GM19043 (cell line): ENCODE results near the gene SPC24.
"Not testable (repeated sequence)": the region's sequence is repeated elsewhere in the genome, so short reads cannot be mapped to it uniquely, and the experiment has no call there.

Experiments used
- ATAC-seq: cut with Tn5 transposase; IDR thresholded peaks from one replicate; pipeline ENCODE4 v1.9.1; 2021; ENCODE audit warnings: low read depth; ENCODE audit not compliant: unreplicated experiment

SPC24 gene

DNA sequence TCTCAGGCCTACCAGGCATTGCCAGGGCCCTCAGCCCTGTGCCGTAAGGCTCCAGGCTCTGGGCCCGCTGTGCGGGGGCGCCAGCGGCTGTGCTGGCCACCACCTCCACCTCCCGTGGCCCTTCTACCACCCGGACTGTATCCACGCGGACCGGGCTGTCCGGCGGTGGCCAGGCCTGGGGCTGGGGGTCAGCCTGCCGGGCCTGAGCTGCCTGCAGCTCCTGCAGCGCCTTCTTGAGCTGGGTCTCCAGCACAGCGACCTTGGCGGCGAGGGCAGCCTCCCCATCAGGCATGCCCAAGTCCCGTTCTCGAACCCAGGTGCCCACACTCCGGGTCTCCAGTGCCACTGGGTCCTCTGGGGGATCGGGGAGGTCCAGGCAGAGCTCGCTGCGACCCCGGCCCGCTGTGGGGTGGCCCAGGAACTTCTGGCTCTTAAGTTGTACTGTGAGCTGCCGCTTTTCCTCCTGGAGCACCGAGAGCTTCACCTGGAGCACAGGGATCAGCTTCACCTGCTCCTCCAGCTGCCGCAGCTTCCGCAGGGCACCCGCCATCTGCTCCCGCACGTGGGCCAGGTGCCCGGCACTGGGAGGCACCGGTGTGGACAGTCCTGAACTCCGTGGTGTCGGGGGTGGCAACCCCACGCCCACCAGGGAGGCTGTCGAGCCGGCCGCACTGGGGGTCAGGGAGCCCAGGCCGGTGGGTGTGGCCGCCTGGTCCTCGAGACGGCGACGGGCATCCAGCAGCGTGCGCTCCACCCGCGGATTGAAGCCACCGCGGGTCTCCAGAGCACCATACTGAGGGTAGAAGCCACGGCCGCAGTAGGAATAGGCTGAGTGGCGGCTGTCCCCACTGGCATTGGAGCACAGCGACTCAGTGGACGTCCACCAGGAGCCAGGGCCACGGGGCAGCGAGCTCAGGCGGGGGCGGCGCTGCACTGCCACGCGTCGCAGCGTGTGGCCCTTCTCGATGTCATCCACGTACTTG, 37.7 kb upstream of the SPC24 start:
- ATAC-seq: no peak

GRCh38 chr19:11191934-11192333, 36.4 kb upstream of the SPC24 start:
- no peak for ATAC-seq

DNA sequence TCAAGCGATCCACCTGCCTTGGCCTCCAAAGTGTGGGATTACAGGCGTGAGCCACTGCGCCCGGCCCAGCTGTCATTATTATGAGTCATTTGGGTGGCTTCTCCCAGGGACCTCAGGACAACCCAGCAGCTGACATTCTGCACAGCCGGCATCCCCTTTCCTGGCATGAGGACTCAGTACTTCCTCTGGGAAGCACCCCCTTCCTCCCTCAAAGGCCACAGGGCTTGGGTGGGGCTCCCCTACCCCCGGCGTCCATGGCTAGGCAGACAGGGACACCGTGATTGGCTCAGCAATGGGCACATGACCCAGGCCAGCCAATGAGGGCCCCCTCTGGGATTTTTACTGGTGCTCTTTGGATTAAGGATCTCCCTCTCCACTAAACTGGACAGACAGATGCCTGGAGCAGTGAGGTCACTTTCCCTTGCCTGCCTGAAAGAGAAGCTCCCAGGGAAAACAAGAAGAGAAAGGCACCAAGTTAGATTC, 35.7 kb upstream of the SPC24 start:
- ATAC-seq: no peak

GRCh38 chr19:11190501-11190900, 34.9 kb upstream of the SPC24 start:
- ATAC-seq: no peak

DNA sequence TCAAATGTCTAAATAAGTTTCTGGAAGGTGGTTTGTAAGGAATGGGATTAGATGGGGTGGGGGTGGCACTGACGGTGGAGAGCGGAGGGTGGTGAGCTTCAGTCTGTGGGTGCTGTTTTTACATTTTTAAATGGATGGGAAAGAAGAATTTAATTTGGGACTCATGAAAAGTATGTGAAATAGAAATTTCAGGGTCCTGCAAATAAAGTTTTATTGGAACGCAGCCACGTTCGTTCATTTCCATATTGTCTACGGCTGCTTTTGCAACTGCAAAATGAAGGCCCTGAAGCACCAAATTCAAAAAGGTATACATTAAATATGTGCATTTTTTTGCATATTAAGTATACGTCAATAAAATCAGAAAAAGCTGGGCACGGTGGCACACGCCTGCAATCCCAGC, 31.9 kb upstream of the SPC24 start:
- ATAC-seq: no peak

- ATAC-seq: no peak
These were observed 27.4 kb upstream of the SPC24 start for GRCh38 chr19:11182994-11183393.

DNA sequence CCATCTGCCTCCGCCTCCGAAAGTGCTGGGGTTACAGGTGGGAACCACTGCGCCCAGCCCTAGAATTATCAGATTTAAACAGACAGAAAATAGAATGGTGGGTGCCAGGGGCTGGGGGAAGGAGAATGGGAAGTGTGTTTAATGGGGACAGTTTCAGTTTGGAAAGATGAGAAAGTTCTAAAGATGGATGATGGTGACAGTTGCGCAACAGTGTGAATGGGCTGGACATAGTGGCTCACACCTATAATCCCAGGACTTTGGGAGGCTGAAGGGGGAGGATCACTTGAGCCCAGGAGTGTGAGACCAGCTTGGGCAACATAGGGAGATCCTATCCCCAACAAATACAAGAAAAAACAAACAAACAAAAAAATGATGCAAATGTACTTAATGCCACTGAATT, 25.9 kb upstream of the SPC24 start:
- no peak for ATAC-seq

- ATAC-seq: not testable (repeated sequence)
These were observed 25.4 kb upstream of the SPC24 start for GRCh38 chr19:11180975-11181374.

GRCh38 chr19:11180346-11180745, 24.8 kb upstream of the SPC24 start:
- ATAC-seq: no peak

DNA sequence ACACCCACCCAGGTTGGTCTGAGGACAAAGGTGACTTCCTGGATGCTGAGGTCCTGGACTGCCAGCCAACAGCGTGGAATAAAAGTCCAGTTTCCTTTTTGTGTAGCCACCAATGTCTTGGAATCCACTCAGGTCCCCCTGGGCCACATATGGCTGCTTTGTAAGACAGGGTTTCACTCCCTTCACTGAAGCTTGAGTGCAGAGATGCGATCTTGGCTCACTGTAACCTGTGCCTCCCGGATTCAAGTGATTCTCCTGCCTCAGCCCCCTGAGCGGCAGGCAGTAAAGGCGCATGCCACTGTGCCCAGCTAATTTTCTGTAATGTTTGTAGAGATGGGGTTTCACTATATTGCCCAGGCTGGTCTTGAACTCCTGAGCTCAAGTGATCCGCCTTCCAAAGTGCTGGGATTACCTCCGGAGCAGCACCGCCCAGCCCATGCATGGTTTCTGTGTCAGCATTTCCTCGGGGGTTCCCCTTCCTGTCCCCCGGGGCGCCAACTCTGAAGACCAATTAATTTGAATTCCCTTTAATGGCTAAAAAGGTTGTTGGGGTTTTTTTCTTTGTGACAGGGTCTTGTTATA, 24.2 kb upstream of the SPC24 start:
- ATAC-seq: no peak

DNA sequence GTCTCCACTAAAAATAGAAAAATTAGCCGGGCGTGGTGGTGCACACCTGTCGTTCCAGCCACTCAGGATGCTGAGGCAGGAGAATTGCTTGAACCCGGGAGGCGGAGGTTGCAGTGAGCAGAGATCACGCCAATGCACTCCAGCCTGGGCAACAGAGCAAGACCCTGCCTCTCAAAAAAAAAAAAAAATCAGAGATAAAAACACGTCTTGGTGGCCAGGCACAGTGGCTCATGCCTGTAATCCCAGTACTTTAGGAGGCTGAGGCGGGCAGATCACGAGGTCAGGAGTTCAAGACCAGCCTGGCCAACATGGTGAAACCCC, 23.5 kb upstream of the SPC24 start:
- not testable (repeated sequence) for ATAC-seq

DNA sequence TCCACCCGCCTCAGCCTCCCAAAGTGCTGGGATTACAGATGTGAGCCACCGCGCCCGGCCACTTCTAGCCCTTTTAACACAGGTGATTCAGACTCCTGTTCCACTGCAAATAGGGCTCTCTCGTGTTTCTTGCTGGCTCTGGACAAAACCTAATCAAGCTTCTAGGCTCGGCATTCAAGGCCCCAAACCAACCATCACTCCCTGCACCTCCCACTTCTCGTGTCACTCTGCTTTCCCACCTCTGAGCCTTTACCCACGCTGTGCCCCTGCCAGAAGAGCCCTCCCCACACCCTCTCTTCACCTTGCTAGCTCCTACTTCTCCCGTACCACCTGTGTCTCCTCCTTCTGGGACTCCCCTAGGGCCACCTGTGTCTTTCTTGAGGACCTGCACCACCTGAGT, 22.0 kb upstream of the SPC24 start:
- no peak for ATAC-seq

DNA sequence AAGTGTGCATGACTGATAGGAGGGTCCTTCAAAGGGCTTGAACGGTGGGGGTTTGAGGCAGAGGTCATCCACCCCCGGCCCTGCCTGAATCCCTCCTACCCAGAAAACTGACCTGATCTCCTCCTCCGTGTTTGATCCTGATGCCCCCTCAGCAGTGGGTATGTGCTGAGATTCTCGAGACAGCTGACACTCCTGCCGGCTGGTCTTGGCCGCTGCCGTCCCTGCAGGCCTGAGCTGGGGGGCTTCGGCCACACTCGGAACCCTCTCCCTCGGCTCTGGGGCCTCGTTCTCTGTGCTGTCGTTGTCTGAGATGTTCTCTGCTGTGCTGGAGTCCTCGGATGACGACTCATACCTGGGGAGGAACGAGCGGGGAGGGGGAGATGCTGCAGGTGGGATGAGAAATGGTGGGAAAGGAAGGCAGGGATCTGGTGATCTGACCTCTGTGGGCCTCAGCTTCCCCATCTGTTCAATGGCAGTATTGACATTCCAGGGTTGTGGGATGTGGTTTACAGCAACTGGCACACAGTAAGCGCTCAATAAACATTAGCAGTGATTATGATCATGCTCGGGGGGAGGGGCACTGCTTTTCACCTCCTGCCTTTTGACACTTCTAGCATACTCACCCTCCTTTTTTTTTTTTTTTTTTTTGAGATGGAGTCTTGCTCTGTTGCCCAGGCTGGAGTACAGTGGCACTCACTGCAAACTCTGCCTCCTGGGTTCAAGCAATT, 21.0 kb upstream of the SPC24 start:
- no peak for ATAC-seq

DNA sequence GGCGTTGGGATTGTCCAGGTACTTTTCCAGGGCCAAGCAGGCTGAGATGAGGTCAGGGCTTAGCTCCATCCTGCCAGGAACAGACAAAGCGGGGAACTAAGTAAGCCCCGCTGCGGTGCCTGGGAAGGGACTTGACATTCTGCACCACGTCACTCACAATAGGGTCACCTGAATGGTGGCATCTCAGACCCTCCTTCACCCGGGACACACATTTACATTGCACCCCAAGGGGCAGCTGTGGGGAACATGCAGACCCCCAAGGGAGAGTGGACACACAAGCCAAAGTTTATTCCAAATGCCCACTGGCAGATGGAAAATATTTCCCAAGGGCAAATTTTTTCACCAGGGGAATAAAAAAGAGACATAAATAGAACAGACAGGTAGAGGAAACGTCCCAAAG, 20.3 kb upstream of the SPC24 start:
- no peak for ATAC-seq

DNA sequence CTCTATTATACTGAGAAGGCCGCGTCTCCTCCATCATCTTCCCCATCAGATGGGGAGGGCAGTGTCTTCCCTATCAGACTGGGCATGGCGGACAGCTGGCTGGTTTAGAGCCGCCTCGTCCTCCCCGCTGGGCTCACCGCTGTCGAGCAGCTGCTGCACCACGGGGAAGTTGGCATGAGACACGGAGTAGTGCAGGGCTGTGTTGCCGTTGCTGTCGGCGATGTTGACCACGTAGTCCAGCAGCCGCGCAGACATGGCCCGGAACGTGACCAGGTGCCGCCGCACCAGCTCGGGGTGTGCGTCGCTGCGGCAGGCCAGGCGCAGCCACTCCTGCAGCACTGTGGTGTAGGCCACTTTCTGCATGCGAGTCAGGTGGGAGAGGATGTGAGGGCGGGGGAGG, 18.8 kb upstream of the SPC24 start:
- ATAC-seq: no peak

DNA sequence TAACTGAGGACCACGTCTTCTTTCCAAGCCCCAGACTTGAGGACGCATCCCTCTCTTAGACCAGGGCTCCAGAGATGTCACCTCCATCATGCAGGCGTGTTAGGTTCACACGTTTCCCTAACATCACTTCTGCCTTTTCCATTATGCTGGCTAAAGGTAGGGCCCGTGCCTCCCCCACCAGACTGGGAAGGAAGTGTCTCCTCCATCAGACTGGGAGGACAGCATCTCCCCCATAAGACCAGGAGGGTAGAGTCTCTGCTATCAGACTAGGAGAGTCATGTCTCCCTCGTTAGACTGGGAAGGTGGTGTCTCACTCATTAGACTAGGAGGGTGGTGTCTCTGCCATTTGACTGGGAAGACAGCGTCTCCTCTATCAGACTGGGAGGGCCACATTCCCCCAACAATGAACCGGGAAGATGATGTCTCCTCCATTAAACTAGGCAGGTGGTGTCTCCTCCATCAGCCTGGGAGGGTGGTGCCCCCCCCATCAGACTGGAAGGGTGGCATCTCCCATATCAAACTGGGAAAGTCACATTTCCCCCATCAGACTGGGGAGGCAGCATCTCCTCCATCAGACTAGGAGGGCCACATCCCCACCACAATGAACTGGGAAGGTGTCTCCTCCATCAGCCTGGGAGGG, 18.1 kb upstream of the SPC24 start:
- ATAC-seq: no peak

GRCh38 chr19:11172576-11172975, 17.0 kb upstream of the SPC24 start:
- ATAC-seq: no peak

GRCh38 chr19:11171144-11171543, 15.6 kb upstream of the SPC24 start:
- no peak for ATAC-seq

GRCh38 chr19:11169896-11170678, 14.5 kb upstream of the SPC24 start:
- ATAC-seq: no peak

DNA sequence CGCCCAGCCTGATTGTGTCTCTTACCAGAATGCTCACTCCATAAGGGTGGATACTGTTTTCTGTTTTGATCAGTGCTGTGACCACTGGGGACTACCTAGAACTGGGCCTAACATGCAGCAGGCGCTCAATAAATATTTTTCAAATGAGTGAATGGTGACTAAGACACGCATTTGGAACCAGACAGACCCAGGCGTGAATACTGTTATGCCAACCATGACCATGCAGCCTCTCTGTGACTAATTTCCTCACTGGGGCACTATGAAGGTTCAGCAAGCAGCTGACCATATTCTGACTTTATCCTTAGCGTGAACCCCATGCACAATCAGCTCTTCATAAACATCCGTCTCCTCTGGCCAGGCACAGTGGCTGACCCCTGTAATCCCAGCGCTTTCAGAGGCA, 13.0 kb upstream of the SPC24 start:
- no peak for ATAC-seq
